Ishikawa (cell line): ENCODE data around the gene FBXO31.

Source experiments
- CEBPB ChIP-seq: IDR thresholded peaks from 2 replicates; pipeline ENCODE4 v1.6.1; 2012
- CREB1 ChIP-seq: IDR thresholded peaks from 2 replicates; pipeline ENCODE4 v1.6.1; 2012; ENCODE audit warnings: low read depth
- EGR1 ChIP-seq: IDR thresholded peaks from 2 replicates; pipeline ENCODE4 v1.6.1; 2012
- EP300 ChIP-seq: IDR thresholded peaks from 2 replicates; pipeline ENCODE4 v1.6.1; 2012; ENCODE audit warnings: borderline replicate concordance
- FOXM1 ChIP-seq: IDR thresholded peaks from 2 replicates; pipeline ENCODE4 v1.6.1; 2012; ENCODE audit warnings: low read depth, borderline replicate concordance
- MAX ChIP-seq: IDR thresholded peaks from 2 replicates; pipeline ENCODE4 v1.6.1; 2012
- NFIC ChIP-seq: IDR thresholded peaks from 2 replicates; pipeline ENCODE4 v1.6.1; 2012
- RAD21 ChIP-seq: IDR thresholded peaks from 2 replicates; pipeline ENCODE4 v1.6.1; 2012; ENCODE audit warnings: low read depth
- TAF1 ChIP-seq: IDR thresholded peaks from 2 replicates; pipeline ENCODE4 v1.6.1; 2012; ENCODE audit warnings: low read depth, mild to moderate bottlenecking
- TCF12 ChIP-seq: IDR thresholded peaks from 2 replicates; pipeline ENCODE4 v1.6.1; 2012; ENCODE audit warnings: low read depth
- TEAD4 ChIP-seq: IDR thresholded peaks from 2 replicates; pipeline ENCODE4 v1.6.1; 2012
- USF1 ChIP-seq: IDR thresholded peaks from 2 replicates; pipeline ENCODE4 v1.6.1; 2012
- YY1 ChIP-seq: IDR thresholded peaks from 2 replicates; pipeline ENCODE4 v1.6.1; 2012; ENCODE audit warnings: low read depth
- ZBTB7A ChIP-seq: IDR thresholded peaks from 2 replicates; pipeline ENCODE4 v1.6.1; 2012; ENCODE audit warnings: low read depth
- TF ChIP-seq, protein P1 (sequence below): IDR thresholded peaks from 2 replicates; pipeline ENCODE4 v1.6.1; 2012; ENCODE audit warnings: low read depth, mild to moderate bottlenecking

The FBXO31 gene

DNA sequence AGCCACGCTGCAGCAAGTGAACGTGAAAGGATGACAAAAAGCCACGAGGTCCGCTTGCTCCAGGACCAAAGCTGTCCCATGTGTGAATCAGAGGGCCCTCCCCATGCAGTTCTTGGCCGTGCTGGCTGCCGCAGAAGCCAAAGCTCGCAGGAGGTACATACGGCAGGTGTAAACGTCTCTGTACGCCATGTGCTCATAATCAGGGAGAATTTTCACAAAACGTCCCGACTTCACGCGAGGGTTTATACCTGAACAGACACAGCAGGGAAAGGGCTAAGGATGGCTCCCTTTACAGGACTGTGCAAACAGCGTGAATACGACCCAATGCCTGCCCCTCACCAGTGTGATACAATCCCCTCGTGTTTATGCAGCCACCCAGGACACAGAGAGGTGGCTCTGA lies 25.3 kb downstream of the FBXO31 start:
- TF ChIP-seq CREB1 (no peak), TAF1 (no peak), TCF12 (no peak), FOXM1 (no peak), TEAD4 (no peak), RAD21 (no peak), YY1 (no peak), ZBTB7A (no peak), USF1 (no peak), EGR1 (no peak), EP300 (no peak), MAX (no peak), CEBPB (no peak), NFIC (no peak)
- TF ChIP-seq, protein P1, sequence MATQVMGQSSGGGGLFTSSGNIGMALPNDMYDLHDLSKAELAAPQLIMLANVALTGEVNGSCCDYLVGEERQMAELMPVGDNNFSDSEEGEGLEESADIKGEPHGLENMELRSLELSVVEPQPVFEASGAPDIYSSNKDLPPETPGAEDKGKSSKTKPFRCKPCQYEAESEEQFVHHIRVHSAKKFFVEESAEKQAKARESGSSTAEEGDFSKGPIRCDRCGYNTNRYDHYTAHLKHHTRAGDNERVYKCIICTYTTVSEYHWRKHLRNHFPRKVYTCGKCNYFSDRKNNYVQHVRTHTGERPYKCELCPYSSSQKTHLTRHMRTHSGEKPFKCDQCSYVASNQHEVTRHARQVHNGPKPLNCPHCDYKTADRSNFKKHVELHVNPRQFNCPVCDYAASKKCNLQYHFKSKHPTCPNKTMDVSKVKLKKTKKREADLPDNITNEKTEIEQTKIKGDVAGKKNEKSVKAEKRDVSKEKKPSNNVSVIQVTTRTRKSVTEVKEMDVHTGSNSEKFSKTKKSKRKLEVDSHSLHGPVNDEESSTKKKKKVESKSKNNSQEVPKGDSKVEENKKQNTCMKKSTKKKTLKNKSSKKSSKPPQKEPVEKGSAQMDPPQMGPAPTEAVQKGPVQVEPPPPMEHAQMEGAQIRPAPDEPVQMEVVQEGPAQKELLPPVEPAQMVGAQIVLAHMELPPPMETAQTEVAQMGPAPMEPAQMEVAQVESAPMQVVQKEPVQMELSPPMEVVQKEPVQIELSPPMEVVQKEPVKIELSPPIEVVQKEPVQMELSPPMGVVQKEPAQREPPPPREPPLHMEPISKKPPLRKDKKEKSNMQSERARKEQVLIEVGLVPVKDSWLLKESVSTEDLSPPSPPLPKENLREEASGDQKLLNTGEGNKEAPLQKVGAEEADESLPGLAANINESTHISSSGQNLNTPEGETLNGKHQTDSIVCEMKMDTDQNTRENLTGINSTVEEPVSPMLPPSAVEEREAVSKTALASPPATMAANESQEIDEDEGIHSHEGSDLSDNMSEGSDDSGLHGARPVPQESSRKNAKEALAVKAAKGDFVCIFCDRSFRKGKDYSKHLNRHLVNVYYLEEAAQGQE: no peak

GRCh38 chr16:87356491-87356853 lies 27.1 kb downstream of the FBXO31 start:
- TF ChIP-seq TEAD4 (no peak), EP300 (no peak), TCF12 (no peak), CREB1 (no peak), YY1 (no peak), NFIC (no peak), MAX (no peak), RAD21 (no peak), EGR1 (no peak), CEBPB (no peak), FOXM1 (no peak), TAF1 (no peak)
- TF ChIP-seq, protein P1: no peak

- TF ChIP-seq FOXM1 (no peak), EP300 (no peak), CREB1 (no peak), RAD21 (no peak), ZBTB7A (no peak), TCF12 (no peak), MAX (no peak), TEAD4 (no peak)
- TF ChIP-seq, protein P1: no peak
Observed at GRCh38 chr16:87353613-87354012, 30.0 kb downstream of the FBXO31 start.

- TF ChIP-seq, protein P1: no peak
- TF ChIP-seq TCF12 (no peak), YY1 (no peak), NFIC (no peak), TEAD4 (no peak), TAF1 (no peak), EGR1 (no peak), ZBTB7A (no peak), CREB1 (no peak), FOXM1 (no peak), USF1 (no peak), MAX (no peak), CEBPB (no peak), RAD21 (no peak)
Observed at GRCh38 chr16:87352818-87353217, 30.8 kb downstream of the FBXO31 start.
